GM12878 (cell line): ENCODE results near the gene ZSWIM6.

Experiments used
- CEBPZ ChIP-seq: fragments of 150-350 bp; IDR thresholded peaks from 2 replicates; pipeline ENCODE4 v1.6.1; 2016; ENCODE audit warnings: low read depth, low read length
- CTCF ChIP-seq, 3 experiments: IDR thresholded peaks in 2 of 3; conservative IDR thresholded peaks in 1 of 3; 2 replicates each; pipeline ENCODE4 v1.5.1; 2011; ENCODE audit warnings: low read depth in 3 of 3, low read length in 3 of 3, mild to moderate bottlenecking in 3 of 3, control low read depth in 2 of 3, moderate library complexity in 2 of 3, inconsistent platforms in 1 of 3, mixed read lengths in 1 of 3; ENCODE audit not compliant: control insufficient read depth in 2 of 3, insufficient read depth in 1 of 3; ENCODE audit errors: extremely low read depth in 1 of 3
- RAD21 ChIP-seq: IDR thresholded peaks from 2 replicates; pipeline ENCODE4 v1.6.1; 2011; ENCODE audit warnings: mild to moderate bottlenecking, low read depth, low read length, moderate library complexity; ENCODE audit not compliant: insufficient read depth

GRCh38 chr5:61559146-61559545, 227.1 kb downstream of the ZSWIM6 start:
- TF ChIP-seq CTCF (IDR thresholded peaks at IDR 0.05 in 2 of 3, conservative IDR thresholded peaks at IDR 0.05 in 1 of 3; ENCODE audit: control insufficient read depth in 2 of 3, extremely low read depth in 1 of 3, insufficient read depth in 1 of 3, low read depth in 3 of 3, low read length in 3 of 3) (no peak), RAD21 (no peak), CEBPZ (no peak)
